Measurements from ENCODE around the gene NRG2.

The NRG2 gene

GRCh38 chr5:139806111-139806510 is 237.0 kb downstream of the NRG2 start:
- in situ Hi-C loops (cut with HindIII; ENCODE audit: low pct_unique_long_range_greater_than_20kb, low sequenced_read_pairs) = no loop called here
- DNase-seq (ENCODE audit: low read depth in 1 of 2, low spot score in 1 of 2) = no peak
- no peak for TF ChIP-seq JUND (IDR thresholded peaks at IDR 0.05; ENCODE audit: low read depth)

GRCh38 chr5:139805545-139805944 is 237.6 kb downstream of the NRG2 start:
- no peak for TF ChIP-seq JUND (IDR thresholded peaks at IDR 0.05; ENCODE audit: low read depth)
- in situ Hi-C loops (cut with HindIII; ENCODE audit: low pct_unique_long_range_greater_than_20kb, low sequenced_read_pairs) = no loop called here
- DNase-seq (ENCODE audit: low read depth in 1 of 2, low spot score in 1 of 2) = no peak

- in situ Hi-C loops (cut with HindIII; ENCODE audit: low pct_unique_long_range_greater_than_20kb, low sequenced_read_pairs) = no loop called here
- no peak for DNase-seq (ENCODE audit: low read depth in 1 of 2, low spot score in 1 of 2)
- TF ChIP-seq JUND (IDR thresholded peaks at IDR 0.05; ENCODE audit: low read depth) = no peak
Observed at GRCh38 chr5:139804800-139805397, 238.2 kb downstream of the NRG2 start.

- no peak for DNase-seq (ENCODE audit: low read depth in 1 of 2, low spot score in 1 of 2)
- in situ Hi-C loops (cut with HindIII; ENCODE audit: low pct_unique_long_range_greater_than_20kb, low sequenced_read_pairs) = no loop called here
- TF ChIP-seq JUND (IDR thresholded peaks at IDR 0.05; ENCODE audit: low read depth) = no peak
Observed at GRCh38 chr5:139803978-139804377, 239.1 kb downstream of the NRG2 start.

GRCh38 chr5:139799359-139799758 is 243.7 kb downstream of the NRG2 start:
- no peak for DNase-seq (ENCODE audit: low read depth in 1 of 2, low spot score in 1 of 2)
- TF ChIP-seq JUND (IDR thresholded peaks at IDR 0.05; ENCODE audit: low read depth) = no peak
- in situ Hi-C loops (cut with HindIII; ENCODE audit: low pct_unique_long_range_greater_than_20kb, low sequenced_read_pairs) = no loop called here

GRCh38 chr5:139798883-139799282 is 244.2 kb downstream of the NRG2 start:
- in situ Hi-C loops (cut with HindIII; ENCODE audit: low pct_unique_long_range_greater_than_20kb, low sequenced_read_pairs) = no loop called here
- TF ChIP-seq JUND (IDR thresholded peaks at IDR 0.05; ENCODE audit: low read depth) = no peak

GRCh38 chr5:139797856-139798510 is 245.1 kb downstream of the NRG2 start:
- no peak for DNase-seq (ENCODE audit: low read depth in 1 of 2, low spot score in 1 of 2)
- TF ChIP-seq JUND (IDR thresholded peaks at IDR 0.05; ENCODE audit: low read depth) = no peak
- in situ Hi-C loops (cut with HindIII; ENCODE audit: low pct_unique_long_range_greater_than_20kb, low sequenced_read_pairs) = no loop called here

More at GRCh38 chr5:139798883-139799282, 244.2 kb downstream of the NRG2 start:
- no peak for DNase-seq (ENCODE audit: low read depth in 1 of 2, low spot score in 1 of 2)

- no peak for TF ChIP-seq JUND (IDR thresholded peaks at IDR 0.05; ENCODE audit: low read depth)
- in situ Hi-C loops (cut with HindIII; ENCODE audit: low pct_unique_long_range_greater_than_20kb, low sequenced_read_pairs) = no loop called here
- no peak for DNase-seq (ENCODE audit: low read depth in 1 of 2, low spot score in 1 of 2)
Observed at GRCh38 chr5:139797335-139797734, 245.8 kb downstream of the NRG2 start.
